Measurements from ENCODE around the gene CCL20. TPM values are rescaled to one million over a fixed set of nuclear protein-coding genes. Genes with fewer than 3 reads are reported as not detected.

CCL20 gene
- total and polyA plus RNA-seq, 4 donors: 8.0 to 712 (median 47.5) TPM

DNA sequence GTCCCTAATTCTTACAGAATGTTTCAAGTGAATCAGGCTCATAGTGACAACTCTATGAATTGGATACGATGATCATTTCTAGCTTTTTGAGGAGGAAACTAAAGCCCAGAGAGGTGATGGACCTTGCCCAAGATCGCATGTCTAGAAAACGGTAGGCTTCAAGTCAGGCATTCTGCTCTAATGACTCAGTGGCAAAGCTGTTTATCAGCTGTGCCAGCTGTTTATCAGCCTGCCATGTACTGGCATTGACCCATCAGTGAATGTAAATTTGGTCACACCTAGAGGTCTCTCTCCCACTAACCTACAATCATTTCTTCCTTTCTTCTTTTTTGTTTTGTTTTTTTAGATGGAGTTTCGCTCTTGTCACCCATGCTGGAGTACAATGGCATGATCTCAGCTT, 51.6 kb downstream of the CCL20 start:
- H3K4me1 ChIP-seq (ENCODE audit: control insufficient read depth in 5 of 5, insufficient read depth in 5 of 5, low read length in 5 of 5): peaks cover 0 to 4% (median 0%) of the 10 kb centered on the region in 5 donors
- TF ChIP-seq, protein P1, sequence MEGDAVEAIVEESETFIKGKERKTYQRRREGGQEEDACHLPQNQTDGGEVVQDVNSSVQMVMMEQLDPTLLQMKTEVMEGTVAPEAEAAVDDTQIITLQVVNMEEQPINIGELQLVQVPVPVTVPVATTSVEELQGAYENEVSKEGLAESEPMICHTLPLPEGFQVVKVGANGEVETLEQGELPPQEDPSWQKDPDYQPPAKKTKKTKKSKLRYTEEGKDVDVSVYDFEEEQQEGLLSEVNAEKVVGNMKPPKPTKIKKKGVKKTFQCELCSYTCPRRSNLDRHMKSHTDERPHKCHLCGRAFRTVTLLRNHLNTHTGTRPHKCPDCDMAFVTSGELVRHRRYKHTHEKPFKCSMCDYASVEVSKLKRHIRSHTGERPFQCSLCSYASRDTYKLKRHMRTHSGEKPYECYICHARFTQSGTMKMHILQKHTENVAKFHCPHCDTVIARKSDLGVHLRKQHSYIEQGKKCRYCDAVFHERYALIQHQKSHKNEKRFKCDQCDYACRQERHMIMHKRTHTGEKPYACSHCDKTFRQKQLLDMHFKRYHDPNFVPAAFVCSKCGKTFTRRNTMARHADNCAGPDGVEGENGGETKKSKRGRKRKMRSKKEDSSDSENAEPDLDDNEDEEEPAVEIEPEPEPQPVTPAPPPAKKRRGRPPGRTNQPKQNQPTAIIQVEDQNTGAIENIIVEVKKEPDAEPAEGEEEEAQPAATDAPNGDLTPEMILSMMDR (IDR thresholded peaks at IDR 0.05; ENCODE audit: control extremely low read depth, extremely low read depth): no peak
- 88 to 90% methylated on average over 4 of the region's 4 CpGs for WGBS, 2 donors
- H3K4me3 ChIP-seq: no peak overlapping the region
- no peaks in the 10 kb centered on the region for H3K9me3 ChIP-seq (ENCODE audit: control insufficient read depth in 4 of 4, insufficient read depth in 3 of 4, low read length in 3 of 4)
- no peak overlapping the region for H3K27ac ChIP-seq (ENCODE audit: low read depth in 1 of 2, low read length in 1 of 2)
- ATAC-seq (ENCODE audit: insufficient read depth, low FRiP score) (no peak), DNase-seq (no peak)
- H3K27me3 ChIP-seq (ENCODE audit: control insufficient read depth in 3 of 3, insufficient read depth in 3 of 3, low read length in 2 of 3): no peaks in the 10 kb centered on the region
- no peak overlapping the region for H3K9ac ChIP-seq (ENCODE audit: insufficient read depth in 1 of 2, low read length in 2 of 2)
- H3K36me3 ChIP-seq (ENCODE audit: control insufficient read depth in 4 of 4, insufficient read depth in 4 of 4, low read length in 4 of 4): no peaks in the 10 kb centered on the region

Small RNAs within 50 kb of the gene (small RNA-seq; reads per million reads assigned to genes)
- not detected for gene SNRPGP8 (ENCODE audit: low replicate concordance)

Other genes starting within 250 kb of the CCL20 start
- gene SCYGR2, start 214.9 kb upstream of the CCL20 start, total RNA-seq: not detected
- not detected for gene SCYGR2, start 214.9 kb upstream of the CCL20 start, polyA plus RNA-seq
- gene SCYGR3, start 199.0 kb upstream of the CCL20 start, total RNA-seq: not detected
- gene SCYGR3, start 199.0 kb upstream of the CCL20 start, polyA plus RNA-seq: not detected
- gene SCYGR4, start 196.3 kb upstream of the CCL20 start, total RNA-seq: not detected
- gene SCYGR4, start 196.3 kb upstream of the CCL20 start, polyA plus RNA-seq: not detected
- not detected for gene SCYGR5, start 147.0 kb upstream of the CCL20 start, total RNA-seq
- gene SCYGR5, start 147.0 kb upstream of the CCL20 start, polyA plus RNA-seq: not detected
- gene SLC19A3, start 95.8 kb upstream of the CCL20 start, total RNA-seq: 10 to 100 TPM; 28.1 to 56.5 TPM
- 10 to 100 TPM in 1 of 2 donors, 1 to 10 TPM in 1; 4.6 to 11.0 TPM for gene SLC19A3, start 95.8 kb upstream of the CCL20 start, polyA plus RNA-seq
- not detected for gene SCYGR6, start 89.1 kb upstream of the CCL20 start, total RNA-seq
- gene SCYGR6, start 89.1 kb upstream of the CCL20 start, polyA plus RNA-seq: not detected
- gene SCYGR7, start 85.5 kb upstream of the CCL20 start, total RNA-seq: not detected
- gene SCYGR7, start 85.5 kb upstream of the CCL20 start, polyA plus RNA-seq: not detected
- not detected for gene SCYGR8, start 67.9 kb upstream of the CCL20 start, total RNA-seq
- not detected for gene SCYGR8, start 67.9 kb upstream of the CCL20 start, polyA plus RNA-seq
- gene DAW1, start 57.8 kb downstream of the CCL20 start, total RNA-seq: 10 to 100 TPM in 1 of 2 donors, 1 to 10 TPM in 1; 9.2 to 18.7 TPM
- gene DAW1, start 57.8 kb downstream of the CCL20 start, polyA plus RNA-seq: 10 to 100 TPM in 1 of 2 donors, 1 to 10 TPM in 1; 3.3 to 10.6 TPM

All from lung (tissue), 13 donors.